Right hindlimb (tissue), 1 donor: ENCODE data around the gene PRG3.
A peak's percentile ranks its signal among the peaks of the same experiment; 100 is the strongest.
"Not testable (repeated sequence)": the region's sequence is repeated elsewhere in the genome, so short reads cannot be mapped to it uniquely, and the experiment has no call there.

Experiments
- DNase-seq: peaks from one replicate; pipeline ENCODE4 v3.0.0-alpha.2; 2018

Gene PRG3

DNA sequence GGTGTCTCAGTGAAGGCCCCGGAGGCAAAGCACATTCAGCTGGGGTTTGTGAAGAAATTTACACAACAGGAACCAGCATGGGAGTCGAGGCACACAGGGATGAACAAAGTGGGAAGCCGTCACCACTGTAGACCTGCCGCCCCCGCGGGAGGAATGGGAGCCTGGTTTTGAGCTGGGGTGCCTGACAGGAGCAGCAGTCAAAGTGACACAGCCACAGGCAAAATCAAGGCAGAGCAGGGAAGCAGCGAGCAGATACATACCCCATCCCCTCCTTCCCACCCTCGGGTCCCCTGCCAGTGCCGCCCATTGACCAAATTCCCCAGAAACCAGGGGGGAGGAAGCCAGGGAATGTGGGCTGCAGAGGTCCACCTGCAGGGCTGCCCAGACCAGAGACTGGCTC is 22.0 kb downstream of the PRG3 start:
- no peak for DNase-seq

DNA sequence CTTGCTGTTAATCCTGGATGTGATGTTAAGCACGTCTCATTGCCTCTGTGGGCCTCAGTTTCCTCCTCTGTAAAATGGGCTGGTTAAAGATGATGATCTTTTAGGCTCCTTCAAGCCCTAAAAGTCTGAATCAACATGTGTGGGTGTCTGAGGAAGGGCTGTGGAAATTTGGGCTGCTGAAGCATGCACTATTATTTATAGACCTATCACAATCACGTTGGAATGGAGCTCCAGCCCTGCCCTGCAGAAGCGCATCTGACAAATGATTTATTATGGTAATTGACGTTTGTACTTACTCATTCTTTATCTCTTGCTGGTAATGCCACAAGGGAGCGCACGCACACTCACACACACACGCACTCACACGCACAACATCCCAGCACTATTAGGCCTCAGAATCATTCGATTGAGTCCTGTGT is 22.4 kb downstream of the PRG3 start:
- DNase-seq, result no peak

DNA sequence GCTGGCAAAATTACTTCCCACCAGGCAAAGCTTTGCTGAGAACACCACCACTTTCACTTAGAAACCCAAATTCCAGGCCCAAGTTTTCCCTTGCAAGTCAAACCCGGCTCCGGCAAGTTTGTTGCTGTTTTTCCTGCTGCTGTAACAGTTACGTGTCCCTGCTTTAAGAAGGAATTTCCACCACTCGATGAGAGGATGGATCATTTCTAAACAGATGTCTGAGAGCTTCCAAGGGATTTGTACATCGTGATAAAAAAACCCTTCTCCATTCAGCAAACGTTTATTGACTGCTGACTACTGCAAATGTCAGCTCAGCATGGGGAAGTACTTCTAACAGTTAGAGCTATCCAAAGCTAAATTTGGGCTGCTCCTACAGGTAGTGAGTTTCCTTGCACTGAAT is 23.1 kb downstream of the PRG3 start:
- DNase-seq, result no peak

DNA sequence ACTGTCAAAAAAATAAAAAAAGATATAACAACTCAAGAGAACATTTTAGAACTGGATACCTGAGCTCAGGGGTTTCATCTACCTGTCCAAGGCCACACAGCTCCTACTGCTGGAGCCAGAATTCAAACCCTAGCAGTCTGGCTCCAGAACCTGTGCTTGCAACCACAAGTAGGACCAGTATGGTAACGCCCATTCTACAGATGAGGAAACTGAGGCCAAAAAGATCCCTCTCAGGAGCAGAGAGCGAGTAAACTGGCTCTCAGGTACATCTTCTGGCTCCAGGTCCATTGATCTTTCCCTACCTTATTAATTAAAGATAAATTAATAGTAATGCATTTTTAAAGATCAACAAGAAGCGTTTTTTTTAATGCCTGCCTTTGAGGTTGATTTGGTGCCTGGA is 23.6 kb downstream of the PRG3 start:
- DNase-seq, result no peak

DNA sequence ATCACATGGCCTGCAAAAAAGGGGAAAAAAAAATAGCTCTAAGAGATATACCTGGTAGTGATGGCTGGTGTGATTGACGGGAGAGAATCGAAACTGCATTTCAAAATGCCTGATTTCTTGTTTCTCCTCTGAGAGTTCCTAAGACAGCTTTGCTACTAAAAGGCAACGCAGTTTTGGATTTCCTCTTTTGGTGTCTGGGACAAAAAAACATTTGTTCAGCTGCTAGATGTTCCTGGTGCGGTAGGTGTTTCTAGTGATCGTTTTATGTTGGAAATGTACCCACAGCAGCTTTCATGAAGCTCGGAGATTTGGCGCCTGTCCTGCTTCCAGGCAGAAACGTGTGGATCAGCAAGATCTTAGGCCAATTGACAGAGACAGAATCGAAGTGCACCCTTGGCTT is 24.7 kb downstream of the PRG3 start:
- no peak for DNase-seq

DNA sequence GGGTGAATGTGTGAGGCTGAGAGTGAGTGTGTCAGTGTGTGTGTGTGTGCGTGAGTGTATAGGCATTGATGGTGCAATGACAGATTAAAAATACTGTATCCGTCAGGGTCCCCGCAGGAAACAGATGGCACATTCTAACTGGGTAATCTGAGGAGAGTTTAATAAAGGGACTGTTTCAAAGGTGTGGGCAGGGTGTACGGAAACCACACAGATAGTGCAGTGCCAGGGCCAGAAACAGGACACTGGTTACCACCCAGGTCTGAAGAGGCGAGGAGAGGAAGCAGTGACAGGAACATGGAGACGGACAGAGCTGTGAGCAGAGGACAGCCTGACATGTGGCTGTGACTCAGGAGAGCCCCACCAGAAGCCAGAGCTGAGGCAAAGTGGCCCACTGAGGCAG is 26.3 kb downstream of the PRG3 start:
- no peak for DNase-seq

DNA sequence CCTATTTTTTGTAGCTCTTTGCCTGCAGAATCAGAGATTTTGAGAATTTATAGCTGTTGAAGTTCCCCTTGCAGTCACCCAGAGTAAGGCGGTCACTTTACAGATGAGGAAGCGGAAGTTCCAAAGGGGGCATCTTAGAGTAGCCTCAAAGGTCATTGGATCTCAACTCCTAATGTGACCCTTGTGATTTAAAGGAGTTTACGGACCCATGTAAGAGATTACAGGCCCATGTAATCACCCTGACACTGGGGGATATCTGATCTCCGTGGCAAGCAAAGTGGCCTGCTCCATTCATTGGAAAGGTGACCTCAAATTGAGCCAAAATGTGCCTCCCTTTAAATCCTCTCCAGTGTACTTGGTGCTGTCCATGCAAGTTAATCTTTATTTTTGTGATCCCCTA is 27.1 kb downstream of the PRG3 start:
- no peak for DNase-seq

DNA sequence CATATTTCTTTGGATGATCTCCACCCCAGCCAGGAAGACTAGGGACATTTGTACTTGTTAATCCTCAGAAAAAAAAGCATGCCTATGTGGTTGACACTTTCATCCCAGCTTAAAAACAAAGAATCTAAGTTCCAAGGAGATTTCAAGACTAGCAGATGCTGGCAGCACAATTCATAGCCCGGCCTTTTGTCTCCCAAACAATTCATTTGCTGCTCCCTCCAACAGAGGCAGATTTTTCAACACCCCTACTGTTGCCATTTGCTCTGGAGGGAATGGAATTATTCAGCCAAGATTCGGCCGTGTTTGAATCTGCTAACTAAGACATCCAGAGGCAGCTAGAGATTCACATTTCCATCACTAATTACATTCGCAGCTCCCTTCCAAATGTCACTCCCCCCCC is 27.5 kb downstream of the PRG3 start:
- DNase-seq, result no peak

DNA sequence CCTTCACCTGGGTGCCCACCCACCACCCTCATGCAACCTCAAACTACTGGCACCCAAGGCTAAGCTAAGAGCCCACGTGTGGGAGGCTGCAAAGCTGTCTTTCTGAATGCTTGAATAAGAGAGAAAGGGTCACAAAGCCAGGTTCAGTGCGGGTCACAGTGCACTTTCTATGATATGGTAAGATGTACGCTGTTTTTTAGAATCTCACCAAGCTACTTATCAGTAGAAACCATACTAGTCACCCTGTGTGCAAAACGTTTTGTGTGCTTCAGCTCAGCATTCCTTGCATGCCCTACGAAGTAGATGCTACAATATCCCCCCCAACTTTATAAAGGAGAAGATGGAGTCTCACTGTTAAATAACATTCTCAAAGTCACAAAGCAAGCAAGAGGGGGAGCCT is 27.9 kb downstream of the PRG3 start:
- no peak for DNase-seq

DNA sequence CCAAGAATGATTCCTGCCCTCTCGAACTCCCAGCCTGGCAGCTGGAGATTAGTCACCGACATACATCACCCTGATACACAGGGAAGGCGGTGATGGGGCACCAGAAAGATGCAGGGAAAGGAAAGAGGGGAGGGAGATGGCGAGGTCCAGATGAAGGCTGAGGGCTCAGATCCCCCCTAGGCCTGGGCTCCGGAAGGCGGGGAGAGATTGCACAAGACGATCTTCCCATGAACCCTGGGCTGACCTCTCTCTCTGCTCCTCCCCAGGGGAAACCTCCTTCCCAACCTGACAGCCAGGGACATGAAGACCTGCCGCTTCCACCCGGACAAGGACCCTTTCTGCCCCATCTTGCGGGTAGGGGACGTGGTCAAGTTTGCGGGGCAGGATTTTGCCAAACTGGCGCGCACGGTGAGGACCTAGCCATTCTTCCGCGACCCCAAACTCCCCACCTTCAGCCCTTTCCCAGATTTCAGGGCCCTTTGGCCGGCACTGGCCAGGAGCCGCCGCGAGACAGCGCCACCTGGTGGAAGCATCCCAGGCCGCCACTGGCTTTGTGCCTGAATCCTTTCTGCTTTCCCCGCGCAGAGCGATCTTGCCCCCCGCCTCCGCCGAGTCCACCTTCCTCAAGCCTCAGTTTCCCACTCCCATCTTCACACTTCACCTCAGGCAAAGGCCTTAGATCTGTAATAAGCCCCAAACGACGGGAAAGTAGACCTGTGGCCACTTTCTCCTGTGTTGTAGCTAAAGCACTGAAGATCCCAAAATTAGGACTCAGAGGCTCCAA is 31.3 kb downstream of the PRG3 start:
- DNase-seq, result peak; percentile 73

DNA sequence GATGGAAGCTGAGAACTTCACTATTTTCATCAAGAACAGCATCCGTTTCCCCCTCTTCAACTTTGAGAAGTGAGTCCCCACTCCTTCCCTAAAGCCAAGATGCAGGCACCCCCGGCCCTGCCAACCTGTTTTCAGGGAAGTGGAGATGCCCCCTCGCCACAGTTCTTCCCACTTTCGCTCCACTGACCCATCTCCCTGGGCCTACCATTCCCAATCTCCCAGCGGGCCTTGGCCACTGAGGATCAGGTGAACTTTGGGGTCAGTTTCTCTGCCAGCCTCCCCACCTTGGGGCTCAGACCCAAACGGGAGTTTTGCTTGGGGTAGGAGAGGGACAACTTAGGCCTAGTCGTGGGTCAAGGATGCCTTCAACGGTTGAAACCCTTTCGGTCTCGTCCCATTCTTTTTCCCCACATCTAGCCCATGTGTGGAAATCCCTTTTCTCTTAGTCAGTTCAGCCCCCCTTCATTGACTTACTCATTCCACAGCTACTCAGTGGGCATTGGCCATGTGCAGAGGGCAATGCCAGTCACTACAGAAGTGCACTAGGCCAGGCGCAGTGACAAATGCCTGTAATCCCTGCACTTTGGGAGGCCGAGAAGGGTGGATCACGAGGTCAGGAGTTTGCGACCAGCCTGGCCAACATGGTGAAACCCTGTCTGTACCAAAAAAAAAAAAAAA is 32.2 kb downstream of the PRG3 start:
- no peak for DNase-seq

DNA sequence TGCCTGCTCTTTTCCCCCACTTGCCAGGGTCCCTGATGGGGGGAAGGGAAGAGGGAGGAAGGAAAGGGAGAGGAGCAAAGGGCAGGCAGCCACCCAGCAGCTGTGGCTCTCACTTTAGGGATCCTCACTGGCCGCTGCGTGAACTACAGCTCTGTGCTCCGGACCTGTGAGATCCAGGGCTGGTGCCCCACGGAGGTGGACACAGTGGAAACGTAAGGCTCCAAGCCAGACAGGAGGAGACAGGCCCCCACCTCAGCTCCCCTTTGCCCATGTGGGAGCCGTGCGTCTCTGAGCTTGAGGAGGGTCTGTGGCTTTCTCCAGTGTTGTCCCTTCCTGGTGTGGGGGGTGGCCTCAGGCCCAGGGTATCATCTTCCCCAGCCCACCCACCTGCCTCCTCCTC is 32.9 kb downstream of the PRG3 start:
- no peak for DNase-seq

DNA sequence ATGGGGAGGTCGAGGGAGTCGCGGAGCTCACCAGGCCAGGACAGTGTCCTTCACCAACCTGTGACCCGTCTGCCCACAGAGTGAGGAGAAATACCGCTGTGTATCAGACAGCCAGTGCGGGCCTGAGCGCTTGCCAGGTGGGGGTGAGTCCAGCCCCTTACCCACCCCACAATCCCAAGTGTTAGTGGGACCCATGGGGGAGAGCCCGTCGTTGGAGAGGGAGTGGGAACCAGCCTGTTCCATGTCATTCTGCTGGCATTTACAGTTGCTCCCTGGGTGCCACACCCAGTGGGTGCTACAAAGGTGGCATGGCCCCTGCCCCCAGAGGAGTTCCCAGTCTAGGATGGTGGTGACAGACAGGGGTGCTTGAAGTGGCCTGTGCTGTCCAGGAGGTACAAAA is 33.6 kb downstream of the PRG3 start:
- DNase-seq, result no peak

DNA sequence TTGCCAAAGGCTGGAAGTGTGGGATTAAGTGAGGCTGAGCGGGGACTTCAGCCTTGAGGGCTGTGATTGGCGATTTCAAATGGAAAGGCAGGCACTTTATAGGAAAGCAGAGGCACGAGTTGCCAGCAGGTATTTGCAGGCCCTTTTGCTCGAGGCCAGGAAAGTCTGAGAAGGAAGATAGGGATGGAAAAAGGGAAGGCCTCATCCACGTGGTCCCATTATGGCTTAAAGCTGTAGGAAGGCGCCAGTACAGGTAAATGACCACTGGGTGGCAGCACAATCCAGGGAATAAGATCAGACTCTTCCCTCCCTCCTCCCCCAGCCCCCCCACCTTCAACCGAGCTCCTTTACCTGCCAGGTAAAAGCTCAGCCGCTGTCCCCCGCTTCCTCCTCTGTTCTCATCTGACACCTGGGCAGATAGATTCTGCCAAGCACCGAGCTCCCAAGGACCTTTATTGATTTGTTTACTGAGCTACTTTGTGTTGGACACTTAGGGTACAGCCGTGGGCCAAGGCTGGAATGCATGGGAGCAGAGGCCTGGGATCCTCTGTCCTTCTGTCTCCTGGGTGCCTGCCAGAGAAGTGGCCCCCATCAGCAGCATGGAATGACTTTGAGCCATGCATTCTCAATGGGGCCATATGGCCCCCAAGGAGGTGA is 35.3 kb downstream of the PRG3 start:
- DNase-seq, result peak; percentile 70

DNA sequence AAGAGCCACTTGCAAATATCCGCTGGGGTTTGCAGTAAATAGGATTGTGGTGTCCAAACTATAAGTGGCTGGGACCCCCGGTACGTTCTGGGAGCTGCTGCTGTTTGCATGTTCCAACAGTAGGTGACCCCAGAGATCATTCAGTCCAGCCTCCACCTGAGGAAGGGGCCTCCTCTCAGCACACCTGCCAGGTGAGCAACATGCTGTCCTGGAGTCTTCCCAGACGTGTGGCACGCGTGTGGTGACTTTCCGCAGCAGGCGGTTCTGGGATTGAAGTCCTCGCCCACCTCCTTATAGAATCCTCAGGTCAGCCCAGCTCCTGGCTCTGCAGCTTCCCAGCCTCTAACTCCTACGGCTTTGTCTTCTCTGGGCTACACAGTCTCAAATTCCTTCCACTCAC is 36.1 kb downstream of the PRG3 start:
- no peak for DNase-seq

DNA sequence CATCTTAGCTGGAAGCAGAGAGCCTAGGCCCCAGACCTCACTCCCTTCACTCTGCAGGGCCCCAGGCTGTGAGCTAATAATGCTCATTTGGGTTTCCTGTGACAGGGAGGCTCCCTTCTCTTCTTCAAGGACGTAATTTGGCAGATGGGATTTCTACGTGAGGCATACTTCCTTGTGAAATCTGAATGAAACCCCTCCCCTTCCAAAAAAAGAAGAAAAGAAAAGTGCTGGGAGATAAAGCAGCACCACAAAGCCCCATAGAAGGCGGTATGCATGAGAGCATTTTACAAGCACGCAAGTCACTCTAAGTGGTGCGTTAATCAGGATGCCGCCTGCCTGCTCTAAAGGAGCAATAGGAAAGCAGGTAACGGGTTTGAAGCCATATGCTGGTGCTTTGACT is 37.1 kb downstream of the PRG3 start:
- DNase-seq, result no peak

DNA sequence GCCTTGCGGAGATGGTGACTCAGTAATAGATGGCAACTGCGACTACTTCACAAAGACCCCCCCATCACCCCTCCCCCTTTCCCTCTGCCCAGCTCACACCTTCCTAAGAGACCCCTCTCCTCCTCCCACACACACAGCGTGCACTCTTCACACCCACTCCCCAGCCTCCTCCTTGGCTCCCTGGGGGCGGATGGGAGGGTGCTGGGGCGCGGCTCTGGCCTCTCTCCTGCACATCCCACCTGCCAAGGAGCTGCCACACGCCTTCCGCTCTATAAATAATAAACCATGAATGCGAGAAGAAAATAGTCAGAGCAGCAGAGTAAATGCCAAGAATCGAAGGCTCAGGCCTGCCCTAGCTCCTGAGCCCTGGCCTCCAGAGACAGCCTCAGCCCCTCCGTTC is 38.2 kb downstream of the PRG3 start:
- no peak for DNase-seq

DNA sequence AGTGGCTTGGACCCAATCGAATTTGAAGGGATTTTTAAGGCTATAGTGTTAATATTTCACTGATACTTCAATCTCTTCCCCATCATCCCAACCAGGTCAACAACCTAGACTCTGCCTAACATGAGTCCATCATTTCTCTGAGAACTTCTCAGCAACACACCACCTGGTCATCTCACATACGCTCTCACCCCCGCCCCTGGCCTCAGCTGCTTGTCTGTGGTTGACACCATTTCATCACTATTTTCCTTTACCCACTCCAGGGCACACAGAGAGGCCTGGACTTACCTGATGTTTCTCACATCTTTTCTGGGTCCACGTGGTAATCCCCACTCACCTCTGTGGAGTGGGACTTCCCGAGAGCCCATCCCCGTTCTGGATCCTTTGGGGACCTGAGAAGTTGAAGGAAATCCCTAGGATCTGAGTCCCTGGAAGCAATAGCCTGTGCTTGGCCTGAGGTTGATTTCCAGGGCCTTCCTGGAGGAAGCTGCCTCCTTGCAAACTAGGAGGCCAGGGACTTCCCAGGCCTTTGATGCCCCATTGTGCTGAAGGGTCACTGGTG is 39.6 kb downstream of the PRG3 start:
- DNase-seq, result no peak

DNA sequence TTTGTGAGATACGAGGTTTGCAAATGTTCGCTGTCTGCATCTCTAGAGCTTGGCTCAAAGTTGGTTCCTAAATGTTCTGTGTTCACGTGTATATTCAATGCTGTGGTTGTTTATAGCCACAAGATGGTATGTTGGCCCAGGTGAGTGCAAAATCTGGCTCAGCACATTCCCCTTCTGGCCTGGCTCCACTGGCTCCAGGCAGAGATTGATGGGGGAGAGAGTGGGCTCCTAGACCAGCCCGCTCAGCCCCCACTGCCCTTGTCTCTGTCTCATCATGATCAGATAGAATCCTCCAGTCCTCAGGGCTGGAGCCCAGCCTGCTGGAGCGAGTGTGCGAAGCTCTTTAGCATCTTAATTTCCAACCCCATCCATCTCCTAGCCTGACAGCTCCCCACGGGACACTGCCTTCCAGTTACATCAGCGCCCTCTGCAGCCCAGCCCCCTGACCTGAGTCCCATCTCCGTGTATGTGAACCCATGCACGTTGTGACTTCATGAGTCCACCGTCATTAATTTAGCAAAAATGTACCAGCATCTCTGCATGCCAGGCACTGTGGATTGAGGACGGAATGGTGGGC is 40.8 kb downstream of the PRG3 start:
- no peak for DNase-seq

DNA sequence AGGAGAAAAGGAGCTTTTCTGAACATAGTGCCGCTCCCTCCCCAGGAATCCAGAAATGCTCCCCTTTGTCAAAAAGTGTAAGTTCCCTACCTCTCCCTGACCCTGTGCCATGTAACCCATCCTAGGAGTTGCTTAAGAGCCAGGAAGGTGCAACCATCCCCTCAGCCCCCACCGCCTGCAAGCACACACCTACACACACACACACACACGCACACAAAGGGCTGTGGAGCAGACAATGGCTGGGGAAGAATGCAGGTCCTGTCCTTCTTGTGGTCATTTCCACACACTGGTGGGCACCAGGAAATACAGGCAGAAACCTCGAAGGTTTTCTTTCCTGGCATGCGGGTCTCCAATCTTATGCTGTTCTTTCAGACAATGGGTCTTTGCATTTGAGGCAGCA is 41.6 kb downstream of the PRG3 start:
- no peak for DNase-seq

DNA sequence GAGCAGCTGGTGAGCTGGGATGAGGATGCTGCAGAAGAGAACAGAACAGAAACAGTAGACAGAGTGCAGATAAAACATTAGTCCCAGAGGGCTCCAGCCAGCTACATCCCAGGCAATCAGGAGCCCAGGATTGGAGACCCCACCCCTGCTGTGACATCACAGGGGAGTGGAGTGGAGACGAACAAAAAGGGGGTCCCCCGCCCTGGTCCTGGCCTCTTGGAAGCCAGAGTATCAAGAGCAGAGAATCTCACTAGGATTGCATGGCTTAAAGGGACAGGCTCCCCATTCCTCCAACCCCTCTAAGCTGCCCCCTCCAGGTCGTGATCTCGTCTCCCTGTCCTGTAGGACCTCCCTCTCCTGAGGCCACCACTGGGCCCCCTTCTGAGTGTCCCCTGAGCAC is 42.8 kb downstream of the PRG3 start, which contains the start of gene P2RX3:
P2RX3 (plus strand) TSS at position 211 of the 400 bp plus-strand sequence. CDS start 199 bp downstream, outside the sequence.
- DNase-seq, result peak; percentile 70

DNA sequence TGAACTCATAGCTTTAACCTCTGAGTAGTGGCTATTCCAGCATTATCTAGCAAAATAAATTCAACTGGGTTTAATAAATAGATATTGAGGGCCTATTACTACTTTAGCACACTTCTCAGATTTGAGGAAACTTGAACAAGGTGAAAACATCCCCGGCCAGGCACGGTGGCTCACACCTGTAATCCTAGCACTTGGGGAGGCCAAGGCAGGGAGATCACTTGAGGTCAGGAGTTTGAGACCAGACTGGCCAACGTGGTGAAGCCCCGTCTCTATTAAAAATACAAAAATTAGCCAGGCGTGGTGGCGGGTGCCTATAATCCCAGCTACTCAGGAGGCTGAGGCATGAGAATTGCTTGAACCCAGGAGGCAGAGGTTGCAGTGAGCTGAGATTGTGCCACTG is 44.1 kb downstream of the PRG3 start:
- DNase-seq, result not testable (repeated sequence)

DNA sequence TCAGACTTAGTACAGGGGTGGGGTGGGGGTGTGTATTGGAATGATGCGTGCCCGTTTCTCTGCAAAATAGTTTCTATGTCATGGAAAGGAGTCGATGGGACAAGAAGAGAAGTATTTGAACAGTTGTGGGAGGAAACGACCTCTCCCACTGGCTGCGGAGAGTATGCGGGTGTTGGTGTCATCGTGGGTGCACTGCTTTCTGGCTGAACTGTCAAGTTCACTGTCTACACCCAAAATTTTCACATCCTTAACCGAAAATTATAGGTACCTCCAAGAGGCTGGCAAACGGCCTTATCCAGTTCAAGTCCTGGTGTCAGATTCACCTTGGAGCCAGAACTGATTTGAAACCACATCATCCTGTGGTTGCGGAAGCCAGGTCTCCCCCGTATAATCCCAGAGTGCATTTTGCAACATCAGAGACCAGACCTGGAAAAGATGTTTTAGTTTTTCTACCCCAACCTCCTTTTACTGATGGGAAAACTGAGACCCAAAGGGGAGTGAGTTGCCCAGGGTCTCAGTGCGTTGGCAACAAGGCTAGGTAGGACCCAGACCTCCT is 44.8 kb downstream of the PRG3 start:
- DNase-seq, result no peak
